MCF 10A (cell line): ENCODE measurements around the gene WDR83. TPM values are rescaled to one million over a fixed set of nuclear protein-coding genes. Genes with fewer than 3 reads are reported as not detected.
"Not testable (repeated sequence)": the region's sequence is repeated elsewhere in the genome, so short reads cannot be mapped to it uniquely, and the experiment has no call there.

Experiments used
- BruUV-seq: library from RNA; stranded (reverse); fragments of 400-500 nt; replicated peaks from 2 replicates; lab custom pipeline; 2021; lab: Mats Ljungman, UMichigan
- CTCF ChIA-PET: fragments of 300-600 bp; sonication (Branson Sonifier 250); formaldehyde crosslinking; extraction: SDS; loops from one replicate; lab custom pipeline; 2021; ENCODE audit warnings: antibody characterized with exemption, inconsistent platforms; lab: Yijun Ruan, JAX
- POLR2A ChIA-PET: fragments of 300-600, 350-650 bp; sonication (Branson Sonifier 250); formaldehyde crosslinking; extraction: SDS; loops from one replicate; lab custom pipeline; 2020; ENCODE audit warnings: antibody characterized with exemption, inconsistent platforms; lab: Yijun Ruan, JAX
- DNase-seq: peaks from one replicate; pipeline ENCODE4 v3.0.0-alpha.2; 2018; ENCODE audit not compliant: unreplicated experiment
- H3K27ac Mint-ChIP-seq: one replicate; pipeline ENCODE4 v1.8.0; 2022; ENCODE audit warnings: mild to moderate bottlenecking, low read depth, mixed read lengths; ENCODE audit not compliant: unreplicated experiment
- H3K27me3 Mint-ChIP-seq: one replicate; pipeline ENCODE4 v1.8.0; 2022; ENCODE audit warnings: mixed read lengths; ENCODE audit not compliant: insufficient read depth, unreplicated experiment
- H3K36me3 Mint-ChIP-seq: one replicate; pipeline ENCODE4 v1.8.0; 2022; ENCODE audit warnings: mild to moderate bottlenecking, moderate library complexity, mixed read lengths; ENCODE audit not compliant: insufficient read depth, unreplicated experiment
- H3K4me1 Mint-ChIP-seq: one replicate; pipeline ENCODE4 v1.8.0; 2022; ENCODE audit warnings: mixed read lengths; ENCODE audit not compliant: insufficient read depth, unreplicated experiment
- H3K4me3 Mint-ChIP-seq: one replicate; pipeline ENCODE4 v1.8.0; 2022; ENCODE audit warnings: mild to moderate bottlenecking, moderate library complexity, mixed read lengths; ENCODE audit not compliant: unreplicated experiment
- H3K9me3 Mint-ChIP-seq: one replicate; pipeline ENCODE4 v1.8.0; 2022; ENCODE audit warnings: mixed read lengths; ENCODE audit not compliant: unreplicated experiment
- intact Hi-C: fragments of 100-400 bp; cut with micrococcal nuclease; formaldehyde crosslinking; loops from 2 replicates; pipeline ENCODE4 v1.14.1; 2022
- total RNA-seq: library from RNA; stranded (reverse); gene quantifications from 2 replicates; pipeline ENCODE4 v1.2.3, GENCODE V29; 2022
- TF ChIP-seq, protein P1 (sequence below): fragments of 200-600 bp; IDR thresholded peaks from one replicate; pipeline ENCODE4 v1.8.0; 2022; ENCODE audit warnings: antibody characterized with exemption, mild to moderate bottlenecking; ENCODE audit not compliant: unreplicated experiment

Gene WDR83
- total RNA-seq, 1 experiment from 2014 or later: 11.7 TPM

DNA sequence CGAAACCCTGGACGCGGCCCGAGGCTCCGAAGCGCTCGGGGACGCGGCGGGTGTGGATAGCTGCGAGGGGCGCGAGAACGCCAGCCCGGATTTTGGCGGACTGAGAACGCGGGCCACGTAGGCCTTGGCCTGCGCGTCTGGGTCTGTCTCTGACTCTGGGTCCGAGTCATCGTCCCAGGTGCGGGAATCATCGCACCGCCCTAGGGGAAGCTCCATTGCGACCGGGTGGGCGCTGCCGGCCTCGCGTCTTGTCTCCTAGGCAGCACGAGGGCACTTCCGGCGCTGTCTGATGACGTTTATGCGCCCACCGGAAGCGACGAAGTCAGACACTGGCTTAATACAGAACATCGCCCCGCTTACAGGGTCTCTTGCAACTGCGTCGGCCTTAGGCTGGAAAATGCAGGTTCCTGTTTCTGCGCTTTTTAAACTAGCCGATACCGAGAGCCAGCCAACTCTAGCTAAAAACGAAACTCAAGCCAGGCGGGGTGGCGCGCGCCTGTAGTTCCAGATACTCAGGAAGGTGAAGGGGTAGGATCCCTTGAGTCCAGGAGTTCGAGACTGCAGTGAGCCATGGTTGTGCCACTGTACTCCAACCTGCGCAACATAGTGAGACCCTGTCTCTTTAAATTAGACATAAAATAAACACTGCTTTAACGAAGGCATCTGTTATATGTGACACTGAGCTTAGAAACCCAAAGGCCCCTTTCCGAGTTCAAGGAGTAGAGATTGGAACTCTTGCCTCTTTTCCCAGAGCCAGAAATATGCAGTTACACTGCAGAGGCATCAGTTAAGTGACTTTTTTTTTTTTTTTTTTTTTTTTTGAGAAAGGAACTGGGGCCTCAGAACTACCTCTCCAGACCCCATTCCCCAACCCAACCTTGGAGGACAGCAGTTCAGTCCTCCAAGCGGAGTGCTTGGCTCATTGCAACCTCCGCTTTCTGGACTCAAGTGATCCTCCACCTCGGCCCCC, 30.0 kb downstream of the WDR83 start, which contains the start of gene FBXW9:
Gene FBXW9, minus strand, starts transcription at position 266 of the 970 bp plus-strand sequence. Its CDS starts 50 bp downstream, at position 216.
- CTCF ChIA-PET: interaction anchor here (0.5 to 1.6 kb wide), 3 partner anchors 21 to 98 kb away, joined by 3 to 4 read pairs (median 3); no protein-coding TSS in a partner anchor
- BruUV-seq: TSS peak; percentile 94
- H3K36me3 Mint-ChIP-seq: peaks cover 56% of the 10 kb centered on the region
- POLR2A ChIA-PET: interaction anchor here (0.7 to 2.7 kb wide), 17 partner anchors 9 to 104 kb away, joined by 3 to 25 read pairs (median 5); partner anchors contain the start of genes DHPS, GET3, TNPO2 and ZNF490
- intact Hi-C loops: loop anchor here (1.0 kb wide), 1 partner anchor 15 kb away; the partner anchor contains the start of gene DHPS
- peak within 1 kb of the TSS; percentile 83 for H3K4me3 Mint-ChIP-seq
- TF ChIP-seq, protein P1, sequence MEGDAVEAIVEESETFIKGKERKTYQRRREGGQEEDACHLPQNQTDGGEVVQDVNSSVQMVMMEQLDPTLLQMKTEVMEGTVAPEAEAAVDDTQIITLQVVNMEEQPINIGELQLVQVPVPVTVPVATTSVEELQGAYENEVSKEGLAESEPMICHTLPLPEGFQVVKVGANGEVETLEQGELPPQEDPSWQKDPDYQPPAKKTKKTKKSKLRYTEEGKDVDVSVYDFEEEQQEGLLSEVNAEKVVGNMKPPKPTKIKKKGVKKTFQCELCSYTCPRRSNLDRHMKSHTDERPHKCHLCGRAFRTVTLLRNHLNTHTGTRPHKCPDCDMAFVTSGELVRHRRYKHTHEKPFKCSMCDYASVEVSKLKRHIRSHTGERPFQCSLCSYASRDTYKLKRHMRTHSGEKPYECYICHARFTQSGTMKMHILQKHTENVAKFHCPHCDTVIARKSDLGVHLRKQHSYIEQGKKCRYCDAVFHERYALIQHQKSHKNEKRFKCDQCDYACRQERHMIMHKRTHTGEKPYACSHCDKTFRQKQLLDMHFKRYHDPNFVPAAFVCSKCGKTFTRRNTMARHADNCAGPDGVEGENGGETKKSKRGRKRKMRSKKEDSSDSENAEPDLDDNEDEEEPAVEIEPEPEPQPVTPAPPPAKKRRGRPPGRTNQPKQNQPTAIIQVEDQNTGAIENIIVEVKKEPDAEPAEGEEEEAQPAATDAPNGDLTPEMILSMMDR: no peak
- DNase-seq: peak; percentile 93
- peak within 1 kb of the TSS; percentile 75 for H3K27ac Mint-ChIP-seq
- H3K27me3 Mint-ChIP-seq: no peaks in the 10 kb centered on the region
- no peaks in the 10 kb centered on the region for H3K9me3 Mint-ChIP-seq
- H3K4me1 Mint-ChIP-seq: peaks cover 5% of the 10 kb centered on the region

DNA sequence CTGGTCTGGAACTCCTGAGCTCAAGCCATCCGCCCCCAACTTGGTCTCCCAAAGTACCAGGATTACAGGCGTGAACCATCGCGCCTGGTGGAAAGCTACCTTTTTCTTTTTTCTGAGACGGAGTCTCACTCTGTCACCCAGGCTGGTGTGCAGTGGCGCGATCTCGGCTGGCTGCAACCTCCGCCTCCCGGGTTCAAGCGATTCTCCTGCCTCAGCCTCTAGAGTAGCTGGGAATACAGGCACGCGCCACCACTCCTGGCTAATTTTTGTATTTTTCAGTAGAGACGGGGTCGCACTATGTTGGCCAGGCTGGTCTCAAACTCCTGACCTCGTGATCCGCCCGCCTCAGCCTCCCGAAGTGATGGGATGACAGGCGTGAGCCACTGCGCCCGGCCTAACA, 30.8 kb downstream of the WDR83 start:
- H3K9me3 Mint-ChIP-seq, H3K27me3 Mint-ChIP-seq, BruUV-seq, DNase-seq, H3K27ac Mint-ChIP-seq, H3K4me1 Mint-ChIP-seq, intact Hi-C loops: not testable (repeated sequence)
- H3K36me3 Mint-ChIP-seq: peaks cover 55% of the 10 kb centered on the region
- ChIA-PET POLR2A (interaction anchor here (0.7 to 2.7 kb wide), 13 partner anchors 8 to 104 kb away, joined by 3 to 25 read pairs (median 6); partner anchors contain the start of genes DHPS, GET3, TNPO2 and ZNF490), CTCF (interaction anchor here (0.5 to 1.6 kb wide), 5 partner anchors 20 to 98 kb away, joined by 3 to 6 read pairs (median 3); no protein-coding TSS in a partner anchor)
- peak overlapping the region; percentile 83 for H3K4me3 Mint-ChIP-seq

DNA sequence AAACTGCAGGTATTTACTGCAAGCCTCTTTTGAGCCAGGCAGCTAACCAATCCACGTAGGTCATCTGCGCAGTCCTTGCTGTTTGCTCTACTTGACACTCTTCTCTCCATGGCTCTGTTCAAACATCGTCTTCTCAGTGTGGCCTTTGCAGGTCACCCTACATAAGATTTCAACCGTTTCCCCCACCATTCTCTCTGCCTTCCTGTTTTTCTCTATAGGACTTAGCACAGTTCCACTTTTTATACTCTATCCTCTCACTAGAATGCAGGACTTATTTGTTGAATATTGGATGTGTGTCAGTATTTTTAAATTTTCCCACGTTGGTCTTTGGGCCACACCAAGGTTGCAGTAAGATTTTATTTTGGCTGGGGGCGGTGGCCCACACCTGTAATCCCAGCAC, 31.5 kb downstream of the WDR83 start:
- BruUV-seq: no TSS peak
- TF ChIP-seq, protein P1: no peak
- DNase-seq: no peak
- Mint-ChIP-seq H3K4me1 (peaks cover 5% of the 10 kb centered on the region), H3K27me3 (no peaks in the 10 kb centered on the region), H3K27ac (peak overlapping the region; percentile 20), H3K4me3 (peak overlapping the region; percentile 48), H3K36me3 (peaks cover 59% of the 10 kb centered on the region), H3K9me3 (no peaks in the 10 kb centered on the region)
- intact Hi-C loops: no loop called here
- CTCF ChIA-PET: interaction anchor here (0.8 to 1.1 kb wide), 2 partner anchors 28 to 35 kb away, joined by 3 to 6 read pairs; no protein-coding TSS in a partner anchor
- POLR2A ChIA-PET: interaction anchor here (0.6 to 2.0 kb wide), 2 partner anchors 10 to 19 kb away, joined by 3 to 13 read pairs; no protein-coding TSS in a partner anchor

DNA sequence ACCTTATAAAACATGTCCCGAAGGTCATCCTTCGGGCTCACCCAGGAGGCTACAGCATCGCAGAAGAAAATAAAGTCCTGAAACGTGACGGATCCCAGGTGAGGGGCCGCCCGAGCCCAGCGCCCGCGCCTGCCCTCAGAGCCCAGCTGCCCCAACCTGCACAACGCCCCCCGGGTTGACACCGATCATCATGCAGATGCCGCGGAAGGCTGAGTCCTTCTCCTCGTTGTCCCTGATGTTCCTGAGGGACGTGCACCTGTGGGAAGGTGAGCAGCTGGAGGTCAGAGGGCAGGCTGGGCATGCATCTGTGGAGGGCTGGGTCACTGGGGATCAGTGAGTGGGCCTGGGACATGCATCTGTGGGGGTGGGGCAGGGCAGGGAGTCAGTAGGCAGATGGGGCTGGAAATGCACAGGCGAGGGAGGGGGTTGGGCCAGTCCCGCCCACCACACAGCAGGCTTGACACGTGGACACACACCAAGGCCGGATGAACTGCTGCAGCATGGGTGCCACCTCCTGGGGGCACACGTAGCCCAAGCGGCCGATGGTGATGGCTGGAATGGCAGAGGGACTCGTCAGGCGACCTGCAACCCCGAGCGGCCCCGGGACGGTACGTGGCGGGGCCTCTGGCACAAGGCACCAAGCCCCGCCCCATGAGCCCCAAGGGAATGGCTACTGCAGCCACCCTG, 35.1 kb downstream of the WDR83 start:
- TF ChIP-seq, protein P1: no peak
- Mint-ChIP-seq H3K27ac (no peak overlapping the region), H3K4me3 (no peak overlapping the region), H3K27me3 (no peaks in the 10 kb centered on the region), H3K9me3 (no peaks in the 10 kb centered on the region), H3K36me3 (peaks cover 83% of the 10 kb centered on the region), H3K4me1 (peaks cover 5% of the 10 kb centered on the region)
- DNase-seq: no peak
- no TSS peak for BruUV-seq
- CTCF ChIA-PET: no interaction called here
- intact Hi-C loops: no loop called here
- POLR2A ChIA-PET: no interaction called here
